Astrocyte (in vitro differentiated cells and primary cell): ENCODE data around the gene DDTL.
"Not testable (repeated sequence)": the region's sequence is repeated elsewhere in the genome, so short reads cannot be mapped to it uniquely, and the experiment has no call there.

Source experiments
- CTCF ChIP-seq: IDR thresholded peaks from 2 replicates; pipeline ENCODE4 v1.5.1; 2011; ENCODE audit warnings: low read depth, mild to moderate bottlenecking, inconsistent platforms, low read length, moderate library complexity; ENCODE audit not compliant: insufficient read depth
- EZH2 ChIP-seq: IDR thresholded peaks from 2 replicates; pipeline ENCODE4 v1.6.1; 2012; ENCODE audit warnings: mild to moderate bottlenecking, low read length, inconsistent platforms; ENCODE audit not compliant: insufficient read depth

- TF ChIP-seq CTCF, EZH2: not testable (repeated sequence)
Observed at GRCh38 chr22:23940166-23940565, 26.5 kb upstream of the DDTL start.
